ENCODE measurements around the gene PDE4D.
A peak's percentile ranks its signal among the peaks of the same experiment; 100 is the strongest.

The PDE4D gene

GRCh38 chr5:59236986-59237385 is 656.5 kb downstream of the PDE4D start:
- no peak for DNase-seq

- DNase-seq, result no peak
Observed at GRCh38 chr5:59236448-59236847, 657.1 kb downstream of the PDE4D start.

DNA sequence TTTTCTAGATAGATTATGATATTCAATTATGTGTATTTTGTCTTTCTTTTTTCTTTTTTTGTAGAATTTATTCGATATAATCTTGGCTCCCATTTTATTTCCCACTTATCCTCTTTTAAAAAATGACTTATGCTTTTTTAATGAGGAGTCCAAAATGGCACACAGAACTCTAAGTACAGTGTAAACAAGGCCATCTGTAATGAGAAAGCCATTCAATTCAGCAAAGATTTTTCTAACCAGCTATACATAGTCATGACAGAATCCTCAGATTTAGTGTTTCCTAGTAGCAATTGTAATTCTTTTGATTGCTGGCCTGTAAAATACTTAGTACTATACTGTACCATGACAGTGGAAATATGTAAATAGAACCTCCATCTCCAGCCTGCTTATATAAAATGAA is 659.3 kb downstream of the PDE4D start:
- peak; percentile 84 for DNase-seq

- no peak for DNase-seq
Observed at GRCh38 chr5:59231221-59231931, 662.1 kb downstream of the PDE4D start.

GRCh38 chr5:59222687-59223511 is 670.6 kb downstream of the PDE4D start:
- no peak for DNase-seq

GRCh38 chr5:59221769-59222168 is 671.8 kb downstream of the PDE4D start:
- DNase-seq, result no peak

DNA sequence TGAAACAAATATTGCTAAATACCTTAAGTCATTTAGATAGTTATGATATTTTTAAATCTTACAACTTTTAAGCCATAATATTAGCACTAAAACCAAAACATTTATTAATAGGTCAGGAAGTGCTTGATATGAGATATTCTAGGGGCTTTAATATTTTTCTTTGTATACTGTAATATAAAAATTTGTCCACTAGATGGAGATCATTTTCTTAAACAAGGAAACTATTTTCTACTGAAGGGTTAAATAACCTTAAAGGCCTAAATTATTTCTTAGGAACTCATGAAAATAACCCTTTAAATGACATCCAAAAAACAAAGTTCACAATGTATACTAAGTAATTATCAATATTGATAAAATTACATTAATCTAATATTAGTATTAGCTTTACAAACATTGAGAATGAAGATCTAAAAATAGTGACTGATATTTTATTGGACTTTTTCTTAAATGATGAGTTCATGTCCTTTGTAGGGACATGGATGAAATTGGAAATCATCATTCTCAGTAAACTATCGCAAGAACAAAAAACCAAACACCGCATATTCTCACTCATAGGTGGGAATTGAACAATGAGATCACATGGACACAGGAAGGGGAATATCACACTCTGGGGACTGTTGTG is 675.0 kb downstream of the PDE4D start:
- peak; percentile 37 for DNase-seq

DNA sequence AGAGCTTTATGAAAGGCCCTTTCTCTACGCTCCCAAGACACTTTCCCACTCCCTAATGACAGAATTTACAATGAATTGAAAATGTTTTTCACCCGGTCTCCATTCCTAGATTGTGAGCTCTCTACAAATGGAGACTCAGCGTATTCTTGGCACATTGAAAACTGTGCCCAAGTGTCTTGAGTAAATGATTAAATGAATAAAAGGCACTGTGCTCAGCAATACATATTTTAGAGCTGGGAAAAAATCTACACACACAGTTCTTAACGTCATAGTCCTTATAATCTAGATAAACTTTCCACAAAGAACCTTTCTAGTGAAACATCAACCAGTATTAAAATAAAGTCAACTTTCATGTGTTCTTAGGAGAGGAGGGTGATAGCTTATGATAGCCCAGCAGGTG is 676.7 kb downstream of the PDE4D start:
- no peak for DNase-seq

GRCh38 chr5:59212596-59212995 is 680.9 kb downstream of the PDE4D start:
- no peak for DNase-seq

GRCh38 chr5:59209758-59210359 is 683.7 kb downstream of the PDE4D start:
- DNase-seq, result peak; percentile 74

GRCh38 chr5:59208474-59208873 is 685.1 kb downstream of the PDE4D start:
- no peak for DNase-seq

- DNase-seq, result no peak
Observed at GRCh38 chr5:59207401-59207800, 686.1 kb downstream of the PDE4D start.

GRCh38 chr5:59206132-59206581 is 687.4 kb downstream of the PDE4D start:
- DNase-seq, result no peak

- no peak for DNase-seq
Observed at GRCh38 chr5:59204114-59204897, 689.2 kb downstream of the PDE4D start.

- no peak for DNase-seq
Observed at GRCh38 chr5:59199868-59200267, 693.7 kb downstream of the PDE4D start.

- no peak for DNase-seq
Observed at GRCh38 chr5:59198832-59199231, 694.7 kb downstream of the PDE4D start.

DNA sequence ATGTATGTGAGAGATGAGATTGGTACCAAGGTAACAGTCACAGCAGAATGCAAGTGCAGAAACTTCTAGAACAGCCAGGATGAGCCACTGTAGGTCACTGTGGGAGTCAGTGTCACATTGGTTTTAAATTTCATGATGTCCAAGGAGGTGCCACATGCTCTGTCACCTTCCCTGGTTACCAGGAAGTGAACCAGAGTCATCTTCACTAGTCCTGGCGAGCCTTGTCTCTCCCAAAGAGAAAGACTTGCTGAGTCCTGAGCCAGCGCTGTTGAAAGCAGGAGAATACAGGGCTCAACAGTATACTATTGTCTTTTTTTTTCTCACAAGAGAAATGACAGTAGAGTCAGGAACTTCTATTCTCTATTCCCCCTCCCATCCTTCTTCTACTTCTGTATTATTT is 695.2 kb downstream of the PDE4D start:
- no peak for DNase-seq

DNA sequence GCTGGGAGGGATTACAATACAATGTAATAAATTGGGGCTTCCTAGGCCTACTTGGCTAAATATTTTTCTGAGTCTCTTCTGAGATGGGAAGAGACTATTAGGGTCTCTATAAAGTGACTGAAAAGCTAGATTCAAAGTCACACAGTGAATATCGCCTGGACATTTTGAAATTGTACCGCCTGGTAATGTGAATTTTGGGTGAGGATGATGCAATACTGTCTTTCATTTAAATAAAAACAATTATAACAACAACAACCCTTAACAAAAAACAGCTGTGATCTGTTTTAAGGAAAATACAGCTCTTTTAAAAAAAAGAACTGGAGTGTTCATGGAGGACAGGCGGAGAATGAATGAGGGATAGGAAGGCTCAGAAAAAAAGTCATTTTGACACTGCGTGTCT is 695.6 kb downstream of the PDE4D start:
- no peak for DNase-seq

DNA sequence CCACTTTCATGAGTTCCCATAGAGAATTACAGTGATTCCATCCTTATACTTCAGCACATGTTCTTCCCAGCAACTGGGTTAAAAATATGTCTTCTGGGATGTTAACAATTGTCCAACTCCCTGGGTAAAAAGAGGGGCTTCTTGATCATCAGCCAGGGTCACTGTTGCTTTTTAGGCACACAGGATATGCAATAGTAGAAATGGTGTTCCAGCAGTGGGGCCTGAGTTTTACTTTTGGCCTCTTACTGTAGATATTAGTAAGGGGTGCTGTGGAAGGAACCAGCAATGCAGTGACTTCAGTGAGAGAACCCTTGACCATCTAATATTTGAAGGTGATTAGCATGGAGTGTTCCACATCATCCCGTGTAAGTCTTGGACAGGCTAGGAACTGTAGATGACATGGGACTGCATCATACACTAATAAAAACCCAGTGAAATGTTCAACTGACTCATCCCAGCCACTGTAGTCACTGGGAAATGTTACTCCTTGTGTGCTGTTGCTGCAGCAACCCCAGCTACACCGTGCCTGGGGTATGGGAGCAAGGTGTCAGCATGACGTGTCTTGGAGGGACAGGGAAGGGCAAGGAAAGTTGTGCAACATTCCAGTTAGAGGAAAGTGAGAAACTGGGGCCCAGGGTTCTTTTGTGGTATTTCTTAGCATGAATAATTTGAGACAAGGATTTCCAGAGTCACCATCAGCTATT is 699.8 kb downstream of the PDE4D start:
- no peak for DNase-seq

DNA sequence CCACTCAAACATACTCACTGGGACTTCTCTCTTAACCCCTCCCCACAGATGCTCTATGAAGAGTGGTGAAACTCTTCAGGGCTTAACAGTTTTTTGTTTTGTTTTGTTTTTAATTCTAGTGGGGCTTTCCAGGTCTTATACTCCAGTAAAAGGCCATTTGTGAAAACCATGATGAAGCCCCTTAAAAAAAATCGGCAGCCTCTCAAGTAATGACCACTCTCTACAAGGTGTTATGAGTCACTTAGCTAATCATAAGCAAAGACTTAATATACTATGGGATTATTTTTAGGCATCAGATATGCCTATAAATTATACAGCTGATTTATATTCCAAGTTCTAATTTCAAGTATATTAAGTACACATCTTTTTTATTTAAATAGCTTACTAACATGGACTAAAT is 702.8 kb downstream of the PDE4D start:
- no peak for DNase-seq

DNA sequence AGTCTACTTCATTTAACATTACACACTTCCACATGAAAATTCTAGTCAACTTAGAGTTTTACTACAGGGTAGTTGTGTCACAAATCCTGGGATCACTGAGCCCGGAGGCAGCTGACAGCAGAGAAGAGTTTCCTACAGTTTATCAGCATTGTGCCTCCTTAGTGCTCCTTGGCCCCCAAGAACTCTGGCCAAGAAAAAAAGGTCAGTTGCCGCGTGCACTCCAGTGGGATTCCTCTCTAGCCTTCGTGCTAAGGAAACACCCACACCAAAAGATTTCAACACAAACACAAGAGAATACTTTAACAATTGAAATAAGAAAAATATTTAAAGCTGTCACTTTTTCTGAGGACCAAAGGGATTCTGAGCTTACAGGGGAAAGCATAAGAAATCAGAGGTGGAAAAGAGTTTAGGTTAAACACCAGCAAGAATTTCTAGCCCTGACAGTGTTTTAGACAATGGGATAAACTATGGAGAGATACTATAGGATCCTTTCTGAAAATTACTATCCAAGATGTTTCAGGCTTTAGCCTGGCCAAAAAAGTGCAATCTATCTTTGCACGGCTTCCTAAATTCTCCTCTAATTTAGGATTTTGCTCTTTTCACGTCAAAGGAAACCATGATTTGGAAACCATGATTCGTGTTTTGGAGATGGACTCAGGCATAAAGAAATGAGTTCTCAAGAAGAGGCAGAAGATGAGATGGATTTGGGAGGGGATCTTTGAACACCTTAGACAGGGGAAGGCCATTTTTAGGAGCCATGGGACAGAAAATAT is 703.9 kb downstream of the PDE4D start:
- DNase-seq, result no peak
